Testis (tissue), 3 donors: ENCODE data around the gene PXDN. TPM values are rescaled to one million over a fixed set of nuclear protein-coding genes. Genes with fewer than 3 reads are reported as not detected.

Experiments
- DNase-seq: peaks from one replicate; pipeline ENCODE4 v3.0.0-alpha.2; 2019
- H3K27ac ChIP-seq, 2 donors: fragments of 200-600 bp; sonication (generic); one replicate each; pipeline ENCODE4 v1.5.1; 2019
- H3K27me3 ChIP-seq: fragments of 200-600 bp; sonication (generic); one replicate; pipeline ENCODE4 v1.5.1; 2019
- H3K36me3 ChIP-seq: fragments of 200-600 bp; sonication (generic); one replicate; pipeline ENCODE4 v1.5.1; 2017; ENCODE audit warnings: low read depth; ENCODE audit errors: missing control alignments
- H3K4me1 ChIP-seq: fragments of 200-600 bp; sonication (generic); one replicate; pipeline ENCODE4 v1.5.1; 2019
- H3K4me3 ChIP-seq, 2 donors: fragments of 200-600 bp; sonication (generic); one replicate each; pipeline ENCODE4 v1.5.1; 2017 to 2019
- H3K9me3 ChIP-seq: fragments of 200-600 bp; sonication (generic); one replicate; pipeline ENCODE4 v1.5.1; 2017
- CTCF ChIP-seq, 3 experiments: fragments of 450-650 bp in 2 of 3; fragments of 200-600 bp in 1 of 3; sonication (generic) in 1 of 3; IDR thresholded peaks; one replicate each; pipeline ENCODE4 v1.5.1; 2016 to 2019; ENCODE audit warnings: antibody characterized with exemption in 3 of 3, mild to moderate bottlenecking in 2 of 3, moderate library complexity in 1 of 3
- POLR2A ChIP-seq: fragments of 450-650 bp; IDR thresholded peaks from one replicate; pipeline ENCODE4 v1.6.1; 2017; ENCODE audit warnings: antibody characterized with exemption, mild to moderate bottlenecking, moderate library complexity
- WGBS, 2 donors: methylation state at CpG; one replicate each; pipeline ENCODE4 v1.1.5; 2018; 5-methylcytosine and 5-hydroxymethylcytosine counted together
- intact Hi-C: fragments of 100-400 bp; cut with DNase I; formaldehyde crosslinking; loops from one replicate; pipeline ENCODE4 v1.15.1; 2023; ENCODE audit warnings: low total_unique reads
- polyA plus RNA-seq: library from polyadenylated mRNA; stranded (reverse); fragments of 350-450 nt; fragmentation: Illumina TruSeq; extraction: RNeasy Lipid Tissue Mini Kit (QIAGEN cat#74804); gene quantifications from one replicate; pipeline ENCODE4 v1.2.3, GENCODE V29; 2014; ENCODE audit warnings: low read depth, low replicate concordance; ENCODE audit not compliant: insufficient read depth
- total RNA-seq, 2 donors: library from RNA; depleted of rRNA; stranded (reverse); fragments of >200 nt; gene quantifications; one replicate each; pipeline ENCODE4 v1.2.3, GENCODE V29; 2016

The PXDN gene
- total and polyA plus RNA-seq, 3 donors from 2014 or later, result 26.7 to 41.8 (median 33.8) TPM

GRCh38 chr2:1613078-1613445 is 131.3 kb downstream of the PXDN start:
- no peak overlapping the region for H3K27ac ChIP-seq
- no peaks in the 10 kb centered on the region for H3K4me1 ChIP-seq
- no peak for TF ChIP-seq CTCF (IDR thresholded peaks at IDR 0.05)
- DNase-seq, result no peak
- intact Hi-C loops, result no loop called here
- WGBS, 2 donors, result 95 to 97% methylated on average over 9 of the region's 9 CpGs
- no peaks in the 10 kb centered on the region for H3K36me3 ChIP-seq
- H3K4me3 ChIP-seq, result no peak overlapping the region
- H3K9me3 ChIP-seq, result no peaks in the 10 kb centered on the region
- no peaks in the 10 kb centered on the region for H3K27me3 ChIP-seq

DNA sequence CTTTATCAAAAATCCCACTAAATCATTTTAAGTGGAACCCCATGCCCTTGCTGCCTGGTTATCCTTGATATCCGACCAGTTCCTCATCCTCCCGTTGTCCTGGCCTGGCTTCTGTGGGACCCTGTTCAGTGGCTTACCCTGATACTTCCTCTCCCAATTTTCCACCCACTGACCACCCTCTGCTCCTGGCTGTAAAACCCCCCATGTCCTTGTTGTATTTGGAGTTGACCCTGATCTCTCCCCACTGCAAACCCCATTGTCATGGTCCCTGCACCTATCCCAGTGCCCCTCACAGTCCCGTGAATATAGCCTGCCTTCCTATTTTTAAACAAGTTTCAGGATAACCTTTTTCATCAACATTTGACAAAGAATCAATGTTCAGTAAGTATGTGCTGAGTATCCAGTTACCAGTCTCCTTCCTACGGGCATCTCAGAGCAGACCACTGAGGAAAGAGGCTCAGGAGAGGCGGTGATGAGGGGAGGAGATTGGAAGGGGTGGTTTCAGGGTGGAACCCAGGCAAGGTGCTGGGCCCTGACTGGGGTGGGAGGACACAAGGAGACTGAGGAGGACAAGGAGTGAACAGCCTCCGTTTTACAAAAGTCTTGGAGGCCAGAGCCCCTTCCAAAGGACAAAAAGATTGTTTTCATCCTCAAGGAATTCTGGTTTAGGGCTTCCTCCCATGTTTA is 131.8 kb downstream of the PXDN start:
- Histone ChIP-seq H3K27ac (no peak overlapping the region), H3K4me1 (no peaks in the 10 kb centered on the region), H3K9me3 (no peaks in the 10 kb centered on the region), H3K4me3 (no peak overlapping the region), H3K36me3 (no peaks in the 10 kb centered on the region), H3K27me3 (no peaks in the 10 kb centered on the region)
- no peak for DNase-seq
- intact Hi-C loops, result no loop called here
- WGBS, 2 donors, result 84 to 93% methylated on average over 6 of the region's 6 CpGs
- TF ChIP-seq CTCF (IDR thresholded peaks at IDR 0.05) (no peak), POLR2A (no peak)

DNA sequence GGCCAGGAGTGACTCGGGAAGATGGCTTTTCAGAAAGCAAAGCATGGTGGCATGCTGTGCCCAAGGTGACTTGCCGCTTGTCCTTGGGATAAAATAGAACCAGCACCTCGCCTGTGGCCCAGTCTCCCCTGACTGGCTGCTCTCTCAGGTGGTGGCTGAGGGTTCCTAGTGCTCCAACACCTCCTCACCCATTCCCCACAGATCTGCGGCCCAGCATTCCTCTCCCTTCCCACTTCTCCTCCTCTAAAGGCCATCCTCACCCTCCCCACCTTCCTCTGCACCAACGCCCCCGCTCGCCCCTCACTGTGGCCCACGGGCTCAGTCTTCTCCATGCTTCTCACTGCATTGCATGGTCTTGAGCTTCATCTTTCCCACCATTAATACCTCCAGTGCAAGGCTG is 132.4 kb downstream of the PXDN start:
- 90 to 92% methylated on average over 8 of the region's 8 CpGs for WGBS, 2 donors
- intact Hi-C loops, result no loop called here
- Histone ChIP-seq H3K36me3 (no peaks in the 10 kb centered on the region), H3K27me3 (no peaks in the 10 kb centered on the region), H3K4me3 (no peak overlapping the region), H3K27ac (no peak overlapping the region), H3K4me1 (no peaks in the 10 kb centered on the region), H3K9me3 (no peaks in the 10 kb centered on the region)
- TF ChIP-seq CTCF (IDR thresholded peaks at IDR 0.05) (no peak), POLR2A (no peak)
- DNase-seq, result no peak

GRCh38 chr2:1610096-1610485 is 134.2 kb downstream of the PXDN start:
- Histone ChIP-seq H3K27ac (no peak overlapping the region), H3K4me3 (no peak overlapping the region), H3K27me3 (no peaks in the 10 kb centered on the region), H3K4me1 (no peaks in the 10 kb centered on the region), H3K9me3 (no peaks in the 10 kb centered on the region), H3K36me3 (no peaks in the 10 kb centered on the region)
- 90 to 91% methylated on average over 13 to 18 of the region's 18 CpGs for WGBS, 2 donors
- DNase-seq, result no peak
- intact Hi-C loops, result no loop called here
- TF ChIP-seq POLR2A (no peak), CTCF (IDR thresholded peaks at IDR 0.05) (no peak)

DNA sequence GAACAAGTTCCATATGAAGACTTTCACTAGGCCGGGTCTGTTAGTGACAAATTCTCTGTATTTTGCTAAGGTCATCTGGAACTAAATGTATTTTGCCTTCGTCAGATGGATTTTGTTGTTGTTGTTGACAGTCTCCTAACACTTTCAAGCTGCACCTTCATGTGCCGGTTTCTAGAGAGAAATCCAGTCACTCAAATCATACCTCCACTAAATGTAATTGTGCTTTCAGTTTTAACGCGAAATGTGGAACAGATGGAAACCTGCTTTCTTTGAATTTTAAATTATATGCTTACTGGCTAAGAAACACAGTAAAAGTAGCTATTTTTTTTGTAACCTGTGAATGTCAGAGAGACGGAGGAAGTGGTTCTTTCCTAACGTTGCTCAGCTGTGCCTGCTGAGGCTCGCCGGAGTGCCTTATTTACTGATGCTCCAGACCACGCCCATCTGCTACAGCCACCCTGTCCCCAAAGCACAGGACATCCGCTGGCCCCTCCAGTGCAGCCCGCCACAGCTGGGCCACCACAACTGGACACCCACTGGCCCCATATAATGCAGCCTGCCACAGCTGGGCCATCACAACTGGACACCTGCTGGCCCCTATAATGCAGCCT is 134.7 kb downstream of the PXDN start:
- Histone ChIP-seq H3K4me1 (no peaks in the 10 kb centered on the region), H3K27ac (no peak overlapping the region), H3K36me3 (no peaks in the 10 kb centered on the region), H3K4me3 (no peak overlapping the region), H3K27me3 (no peaks in the 10 kb centered on the region), H3K9me3 (no peaks in the 10 kb centered on the region)
- 88 to 91% methylated on average over 12 of the region's 12 CpGs for WGBS, 2 donors
- intact Hi-C loops, result no loop called here
- no peak for DNase-seq
- TF ChIP-seq CTCF (IDR thresholded peaks at IDR 0.05) (no peak), POLR2A (no peak)
